OCI-LY1 (cell line): ENCODE data around the gene IL5RA.

Experiments
- H2AFZ ChIP-seq: fragments of 200-600 bp; sonication (generic), shearing (Covaris generic); 2 replicates; pipeline ENCODE4 v1.6.0; 2014; ENCODE audit warnings: antibody characterized with exemption, mild to moderate bottlenecking, low read length
- H3F3A ChIP-seq: fragments of 200-600 bp; sonication (generic), shearing (Covaris generic); 2 replicates; pipeline ENCODE4 v1.6.0; 2014; ENCODE audit warnings: mild to moderate bottlenecking, antibody characterized with exemption, low read length, moderate library complexity; ENCODE audit not compliant: insufficient read depth
- H3K27ac ChIP-seq: fragments of 200-600 bp; sonication (generic); 2 replicates; pipeline ENCODE4 v1.5.1; 2014; ENCODE audit warnings: low read length, mixed run types, mild to moderate bottlenecking, low read depth; ENCODE audit not compliant: poor library complexity, severe bottlenecking
- H3K27me3 ChIP-seq: fragments of 200-600 bp; sonication (generic); 2 replicates; pipeline ENCODE4 v1.6.0; 2014; ENCODE audit warnings: antibody characterized with exemption, mild to moderate bottlenecking, low read length, moderate library complexity; ENCODE audit not compliant: insufficient read depth
- H3K36me3 ChIP-seq: fragments of 200-600 bp; sonication (generic); 2 replicates; pipeline ENCODE4 v1.6.1; 2014; ENCODE audit warnings: mild to moderate bottlenecking, antibody characterized with exemption, low read length, moderate library complexity, mixed read lengths; ENCODE audit not compliant: insufficient read depth
- H3K4me1 ChIP-seq: fragments of 200-600 bp; sonication (generic); 2 replicates; pipeline ENCODE4 v1.5.1; 2014; ENCODE audit warnings: mild to moderate bottlenecking, low read length, moderate library complexity; ENCODE audit not compliant: insufficient read depth, severe bottlenecking
- H3K4me2 ChIP-seq: fragments of 200-600 bp; sonication (generic), shearing (Covaris generic); 2 replicates; pipeline ENCODE4 v1.6.1; 2014; ENCODE audit warnings: low read length
- H3K4me3 ChIP-seq: fragments of 200-600 bp; sonication (generic); 2 replicates; pipeline ENCODE4 v1.5.1; 2014; ENCODE audit warnings: low read length, low read depth, mild to moderate bottlenecking, mixed read lengths; ENCODE audit not compliant: poor library complexity, severe bottlenecking
- H3K79me2 ChIP-seq: fragments of 200-600 bp; shearing (Covaris generic); 2 replicates; pipeline ENCODE4 v1.6.1; 2016; ENCODE audit warnings: mixed run types, low read length, mixed read lengths; ENCODE audit not compliant: insufficient read depth
- H3K9ac ChIP-seq: fragments of 200-600 bp; sonication (generic), shearing (Covaris generic); 2 replicates; pipeline ENCODE4 v1.6.1; 2014; ENCODE audit warnings: mild to moderate bottlenecking, low read length, mixed read lengths
- H3K9me2 ChIP-seq: fragments of 200-600 bp; sonication (generic), shearing (Covaris generic); 2 replicates; pipeline ENCODE4 v1.6.1; 2014; ENCODE audit warnings: low read depth, mild to moderate bottlenecking, low read length, mixed read lengths
- H3K9me3 ChIP-seq: fragments of 200-600 bp; shearing (Covaris generic); 2 replicates; pipeline ENCODE4 v1.6.1; 2014; ENCODE audit warnings: low read length, mixed read lengths
- H4K20me1 ChIP-seq: fragments of 200-600 bp; sonication (generic), shearing (Covaris generic); 2 replicates; pipeline ENCODE4 v1.6.0; 2016; ENCODE audit warnings: mild to moderate bottlenecking, low read length; ENCODE audit not compliant: insufficient read depth
- EZH2 ChIP-seq: fragments of 200-600 bp; sonication (generic), shearing (Covaris generic); IDR thresholded peaks from 2 replicates; pipeline ENCODE4 v1.8.0; 2017; ENCODE audit warnings: borderline replicate concordance, mixed run types, mild to moderate bottlenecking, antibody characterized with exemption, low read length, moderate library complexity, mixed read lengths
- TF ChIP-seq, protein P1 (sequence below): fragments of 200-600 bp; sonication (generic), shearing (Covaris generic); IDR thresholded peaks from 2 replicates; pipeline ENCODE4 v1.5.1; 2017; ENCODE audit warnings: mild to moderate bottlenecking, antibody characterized with exemption, low read length, moderate library complexity, mixed read lengths

Gene IL5RA

GRCh38 chr3:3023111-3023745 is 86.9 kb downstream of the IL5RA start:
- no peak overlapping the region for H2AFZ ChIP-seq
- no peaks in the 10 kb centered on the region for H3K9me3 ChIP-seq
- H3K9me2 ChIP-seq, result no peaks in the 10 kb centered on the region
- H3K4me2 ChIP-seq, result no peak overlapping the region
- no peaks in the 10 kb centered on the region for H3K4me1 ChIP-seq
- no peak overlapping the region for H3K4me3 ChIP-seq
- no peaks in the 10 kb centered on the region for H4K20me1 ChIP-seq
- H3K79me2 ChIP-seq, result no peaks in the 10 kb centered on the region
- no peaks in the 10 kb centered on the region for H3K27me3 ChIP-seq
- no peak overlapping the region for H3K9ac ChIP-seq
- H3K27ac ChIP-seq, result no peak overlapping the region
- no peaks in the 10 kb centered on the region for H3F3A ChIP-seq
- no peaks in the 10 kb centered on the region for H3K36me3 ChIP-seq
- no peak for TF ChIP-seq EZH2
- TF ChIP-seq, protein P1, sequence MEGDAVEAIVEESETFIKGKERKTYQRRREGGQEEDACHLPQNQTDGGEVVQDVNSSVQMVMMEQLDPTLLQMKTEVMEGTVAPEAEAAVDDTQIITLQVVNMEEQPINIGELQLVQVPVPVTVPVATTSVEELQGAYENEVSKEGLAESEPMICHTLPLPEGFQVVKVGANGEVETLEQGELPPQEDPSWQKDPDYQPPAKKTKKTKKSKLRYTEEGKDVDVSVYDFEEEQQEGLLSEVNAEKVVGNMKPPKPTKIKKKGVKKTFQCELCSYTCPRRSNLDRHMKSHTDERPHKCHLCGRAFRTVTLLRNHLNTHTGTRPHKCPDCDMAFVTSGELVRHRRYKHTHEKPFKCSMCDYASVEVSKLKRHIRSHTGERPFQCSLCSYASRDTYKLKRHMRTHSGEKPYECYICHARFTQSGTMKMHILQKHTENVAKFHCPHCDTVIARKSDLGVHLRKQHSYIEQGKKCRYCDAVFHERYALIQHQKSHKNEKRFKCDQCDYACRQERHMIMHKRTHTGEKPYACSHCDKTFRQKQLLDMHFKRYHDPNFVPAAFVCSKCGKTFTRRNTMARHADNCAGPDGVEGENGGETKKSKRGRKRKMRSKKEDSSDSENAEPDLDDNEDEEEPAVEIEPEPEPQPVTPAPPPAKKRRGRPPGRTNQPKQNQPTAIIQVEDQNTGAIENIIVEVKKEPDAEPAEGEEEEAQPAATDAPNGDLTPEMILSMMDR, result no peak

- TF ChIP-seq, protein P1, result no peak
- TF ChIP-seq EZH2, result no peak
- Histone ChIP-seq H3K4me1 (no peaks in the 10 kb centered on the region), H2AFZ (no peak overlapping the region), H3K9ac (no peak overlapping the region), H3K27me3 (no peaks in the 10 kb centered on the region), H3K4me2 (no peak overlapping the region), H3K27ac (no peak overlapping the region), H3K4me3 (no peak overlapping the region), H3K36me3 (no peaks in the 10 kb centered on the region), H3K9me2 (no peaks in the 10 kb centered on the region), H3K9me3 (no peaks in the 10 kb centered on the region), H3K79me2 (no peaks in the 10 kb centered on the region), H3F3A (no peaks in the 10 kb centered on the region), H4K20me1 (no peaks in the 10 kb centered on the region)
These were observed 90.0 kb downstream of the IL5RA start for GRCh38 chr3:3020209-3020608.
